K562 (cell line): ENCODE measurements around the gene PI4K2A. TPM values are rescaled to one million over a fixed set of nuclear protein-coding genes. Genes with fewer than 3 reads are reported as not detected.

Source experiments
- E2F3 ChIP-seq: fragments of 250-450 bp; sonication (Bioruptor Pico); IDR thresholded peaks from 2 replicates; pipeline ENCODE4 v1.4.0; 2020; ENCODE audit warnings: mild to moderate bottlenecking
- EGR1 ChIP-seq: fragments of 450-650 bp; conservative IDR thresholded peaks from 2 replicates; pipeline ENCODE4 v1.6.1; 2017; ENCODE audit warnings: mild to moderate bottlenecking
- GATAD2B ChIP-seq: fragments of 450-650 bp; IDR thresholded peaks from 2 replicates; pipeline ENCODE4 v1.6.1; 2017; ENCODE audit warnings: mild to moderate bottlenecking, borderline replicate concordance
- RBM22 ChIP-seq: fragments of 200-400 bp; formaldehyde crosslinking; IDR thresholded peaks from 2 replicates; pipeline ENCODE4 v1.6.1; 2018; ENCODE audit warnings: low read length, low read depth; ENCODE audit not compliant: poor library complexity, severe bottlenecking
- RBM34 ChIP-seq: fragments of 200-400 bp; formaldehyde crosslinking; IDR thresholded peaks from 2 replicates; pipeline ENCODE4 v1.6.1; 2018; ENCODE audit warnings: low read length, borderline replicate concordance; ENCODE audit not compliant: insufficient read depth
- ZNF140 ChIP-seq: fragments of 250-450 bp; sonication (Bioruptor Pico); IDR thresholded peaks from 2 replicates; pipeline ENCODE4 v1.8.0; 2021; ENCODE audit warnings: moderate library complexity, mild to moderate bottlenecking, inconsistent platforms
- polyA plus RNA-seq, 8 experiments: library from polyadenylated mRNA; depleted of rRNA in 4 of 8; stranded (reverse) in 5 of 8; unstranded in 3 of 8; fragments of >200 nt; fragmentation: Nextera tagmentation in 2 of 8; fragmentation: Illumina TruSeq in 1 of 8; extraction: Ambion mirVana in 2 of 8; extraction: Trizol in 1 of 8; gene quantifications; 2 replicates each; pipeline versions ENCODE4 v1.2.1 to v1.2.3, GENCODE V29; 2011 to 2014; ENCODE audit warnings: inconsistent platforms in 1 of 8, missing spikeins in 1 of 8
- total RNA-seq, 7 experiments: library from RNA; depleted of rRNA in 6 of 7; stranded (reverse); fragments of >200 nt in 6 of 7; fragmentation: Illumina TruSeq in 2 of 7; extraction: Trizol in 2 of 7; gene quantifications; 2 replicates each; pipeline versions ENCODE4 v1.2.1 to v1.2.3, GENCODE V29; 2011 to 2021; ENCODE audit warnings: low replicate concordance in 1 of 7
- TF ChIP-seq, protein P1 (sequence below): fragments of 200-600 bp; sonication (generic); IDR thresholded peaks from one replicate; pipeline ENCODE4 v1.6.1; 2012; ENCODE audit warnings: mild to moderate bottlenecking, low read depth, low read length, inconsistent platforms
- TF ChIP-seq, protein P2 (sequence below): sonication (generic); formaldehyde crosslinking; IDR thresholded peaks from 2 replicates; pipeline ENCODE4 v1.8.0; 2022; ENCODE audit warnings: mild to moderate bottlenecking, missing genetic modification reagents
- TF ChIP-seq, protein P3 (sequence below): fragments of 450-650 bp; IDR thresholded peaks from 2 replicates; pipeline ENCODE4 v1.6.1; 2018; ENCODE audit not compliant: partially characterized antibody

PI4K2A gene
- total and polyA plus RNA-seq, 9 of the 15 experiments (the other 6 are each of a cell fraction or from before 2014, with no cell fraction given): 4.4 to 28.4 (median 16.5) TPM

DNA sequence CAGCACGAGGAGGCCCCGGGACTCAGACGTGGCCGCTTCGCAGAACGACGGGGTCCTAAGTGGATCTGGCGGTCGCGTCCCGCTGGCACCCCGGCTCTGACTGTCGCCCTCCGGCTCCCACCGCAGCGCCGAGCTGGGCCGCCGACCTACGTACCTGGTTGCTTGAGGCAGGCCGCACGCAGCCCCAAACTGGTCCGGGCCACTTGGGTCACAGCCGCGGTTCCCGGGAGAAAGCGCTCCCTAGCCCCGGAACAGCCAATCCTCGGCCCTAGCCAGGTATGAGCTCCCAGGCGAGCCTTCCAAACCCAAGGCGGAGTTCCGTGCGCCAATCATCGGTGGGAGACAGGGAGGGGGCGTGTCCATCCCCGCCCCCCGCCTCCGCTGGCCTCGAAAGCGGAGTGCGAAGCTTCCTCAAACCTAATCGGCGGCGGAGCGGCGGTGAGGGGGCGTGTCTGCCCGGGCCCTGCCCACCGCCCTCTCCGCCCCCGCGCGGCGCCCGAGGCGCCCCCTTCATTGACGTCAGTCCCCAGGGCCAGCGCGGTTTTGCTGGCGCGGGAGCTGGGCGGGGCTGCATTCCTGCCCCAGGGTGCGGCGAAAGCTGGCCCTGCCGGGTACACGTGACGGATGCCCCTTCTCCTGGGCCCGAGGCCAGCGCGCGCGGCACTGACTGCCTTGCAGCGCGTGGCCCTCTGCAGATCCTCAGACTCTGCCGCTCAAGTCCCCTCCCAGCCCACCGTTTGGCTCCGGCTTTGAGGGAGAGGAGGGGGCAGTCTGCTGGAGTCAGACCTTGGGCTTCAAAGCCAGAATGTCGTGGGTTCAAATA is 46.7 kb downstream of the PI4K2A start, which contains the start of gene AVPI1 (continued):
- TF ChIP-seq, protein P1, sequence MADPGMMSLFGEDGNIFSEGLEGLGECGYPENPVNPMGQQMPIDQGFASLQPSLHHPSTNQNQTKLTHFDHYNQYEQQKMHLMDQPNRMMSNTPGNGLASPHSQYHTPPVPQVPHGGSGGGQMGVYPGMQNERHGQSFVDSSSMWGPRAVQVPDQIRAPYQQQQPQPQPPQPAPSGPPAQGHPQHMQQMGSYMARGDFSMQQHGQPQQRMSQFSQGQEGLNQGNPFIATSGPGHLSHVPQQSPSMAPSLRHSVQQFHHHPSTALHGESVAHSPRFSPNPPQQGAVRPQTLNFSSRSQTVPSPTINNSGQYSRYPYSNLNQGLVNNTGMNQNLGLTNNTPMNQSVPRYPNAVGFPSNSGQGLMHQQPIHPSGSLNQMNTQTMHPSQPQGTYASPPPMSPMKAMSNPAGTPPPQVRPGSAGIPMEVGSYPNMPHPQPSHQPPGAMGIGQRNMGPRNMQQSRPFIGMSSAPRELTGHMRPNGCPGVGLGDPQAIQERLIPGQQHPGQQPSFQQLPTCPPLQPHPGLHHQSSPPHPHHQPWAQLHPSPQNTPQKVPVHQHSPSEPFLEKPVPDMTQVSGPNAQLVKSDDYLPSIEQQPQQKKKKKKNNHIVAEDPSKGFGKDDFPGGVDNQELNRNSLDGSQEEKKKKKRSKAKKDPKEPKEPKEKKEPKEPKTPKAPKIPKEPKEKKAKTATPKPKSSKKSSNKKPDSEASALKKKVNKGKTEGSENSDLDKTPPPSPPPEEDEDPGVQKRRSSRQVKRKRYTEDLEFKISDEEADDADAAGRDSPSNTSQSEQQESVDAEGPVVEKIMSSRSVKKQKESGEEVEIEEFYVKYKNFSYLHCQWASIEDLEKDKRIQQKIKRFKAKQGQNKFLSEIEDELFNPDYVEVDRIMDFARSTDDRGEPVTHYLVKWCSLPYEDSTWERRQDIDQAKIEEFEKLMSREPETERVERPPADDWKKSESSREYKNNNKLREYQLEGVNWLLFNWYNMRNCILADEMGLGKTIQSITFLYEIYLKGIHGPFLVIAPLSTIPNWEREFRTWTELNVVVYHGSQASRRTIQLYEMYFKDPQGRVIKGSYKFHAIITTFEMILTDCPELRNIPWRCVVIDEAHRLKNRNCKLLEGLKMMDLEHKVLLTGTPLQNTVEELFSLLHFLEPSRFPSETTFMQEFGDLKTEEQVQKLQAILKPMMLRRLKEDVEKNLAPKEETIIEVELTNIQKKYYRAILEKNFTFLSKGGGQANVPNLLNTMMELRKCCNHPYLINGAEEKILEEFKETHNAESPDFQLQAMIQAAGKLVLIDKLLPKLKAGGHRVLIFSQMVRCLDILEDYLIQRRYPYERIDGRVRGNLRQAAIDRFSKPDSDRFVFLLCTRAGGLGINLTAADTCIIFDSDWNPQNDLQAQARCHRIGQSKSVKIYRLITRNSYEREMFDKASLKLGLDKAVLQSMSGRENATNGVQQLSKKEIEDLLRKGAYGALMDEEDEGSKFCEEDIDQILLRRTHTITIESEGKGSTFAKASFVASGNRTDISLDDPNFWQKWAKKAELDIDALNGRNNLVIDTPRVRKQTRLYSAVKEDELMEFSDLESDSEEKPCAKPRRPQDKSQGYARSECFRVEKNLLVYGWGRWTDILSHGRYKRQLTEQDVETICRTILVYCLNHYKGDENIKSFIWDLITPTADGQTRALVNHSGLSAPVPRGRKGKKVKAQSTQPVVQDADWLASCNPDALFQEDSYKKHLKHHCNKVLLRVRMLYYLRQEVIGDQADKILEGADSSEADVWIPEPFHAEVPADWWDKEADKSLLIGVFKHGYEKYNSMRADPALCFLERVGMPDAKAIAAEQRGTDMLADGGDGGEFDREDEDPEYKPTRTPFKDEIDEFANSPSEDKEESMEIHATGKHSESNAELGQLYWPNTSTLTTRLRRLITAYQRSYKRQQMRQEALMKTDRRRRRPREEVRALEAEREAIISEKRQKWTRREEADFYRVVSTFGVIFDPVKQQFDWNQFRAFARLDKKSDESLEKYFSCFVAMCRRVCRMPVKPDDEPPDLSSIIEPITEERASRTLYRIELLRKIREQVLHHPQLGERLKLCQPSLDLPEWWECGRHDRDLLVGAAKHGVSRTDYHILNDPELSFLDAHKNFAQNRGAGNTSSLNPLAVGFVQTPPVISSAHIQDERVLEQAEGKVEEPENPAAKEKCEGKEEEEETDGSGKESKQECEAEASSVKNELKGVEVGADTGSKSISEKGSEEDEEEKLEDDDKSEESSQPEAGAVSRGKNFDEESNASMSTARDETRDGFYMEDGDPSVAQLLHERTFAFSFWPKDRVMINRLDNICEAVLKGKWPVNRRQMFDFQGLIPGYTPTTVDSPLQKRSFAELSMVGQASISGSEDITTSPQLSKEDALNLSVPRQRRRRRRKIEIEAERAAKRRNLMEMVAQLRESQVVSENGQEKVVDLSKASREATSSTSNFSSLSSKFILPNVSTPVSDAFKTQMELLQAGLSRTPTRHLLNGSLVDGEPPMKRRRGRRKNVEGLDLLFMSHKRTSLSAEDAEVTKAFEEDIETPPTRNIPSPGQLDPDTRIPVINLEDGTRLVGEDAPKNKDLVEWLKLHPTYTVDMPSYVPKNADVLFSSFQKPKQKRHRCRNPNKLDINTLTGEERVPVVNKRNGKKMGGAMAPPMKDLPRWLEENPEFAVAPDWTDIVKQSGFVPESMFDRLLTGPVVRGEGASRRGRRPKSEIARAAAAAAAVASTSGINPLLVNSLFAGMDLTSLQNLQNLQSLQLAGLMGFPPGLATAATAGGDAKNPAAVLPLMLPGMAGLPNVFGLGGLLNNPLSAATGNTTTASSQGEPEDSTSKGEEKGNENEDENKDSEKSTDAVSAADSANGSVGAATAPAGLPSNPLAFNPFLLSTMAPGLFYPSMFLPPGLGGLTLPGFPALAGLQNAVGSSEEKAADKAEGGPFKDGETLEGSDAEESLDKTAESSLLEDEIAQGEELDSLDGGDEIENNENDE: no peak
- TF ChIP-seq RBM22 (no peak), ZNF140 (CRISPR knock-in tag) (no peak), GATAD2B (no peak; the same call in 1 of the 2 replicates), EGR1 (peak; percentile 100), E2F3 (peak; percentile 62; the same call in 1 of the 2 replicates), RBM34 (no peak)
- TF ChIP-seq, protein P2, sequence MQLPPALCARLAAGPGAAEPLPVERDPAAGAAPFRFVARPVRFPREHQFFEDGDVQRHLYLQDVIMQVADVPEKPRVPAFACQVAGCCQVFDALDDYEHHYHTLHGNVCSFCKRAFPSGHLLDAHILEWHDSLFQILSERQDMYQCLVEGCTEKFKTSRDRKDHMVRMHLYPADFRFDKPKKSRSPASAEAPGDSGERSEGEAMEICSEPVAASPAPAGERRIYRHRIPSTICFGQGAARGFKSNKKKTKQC (CRISPR knock-in tag): 0 out of 2 replicates have a peak, but pooled peaks have one; percentile 50
- TF ChIP-seq, protein P3, sequence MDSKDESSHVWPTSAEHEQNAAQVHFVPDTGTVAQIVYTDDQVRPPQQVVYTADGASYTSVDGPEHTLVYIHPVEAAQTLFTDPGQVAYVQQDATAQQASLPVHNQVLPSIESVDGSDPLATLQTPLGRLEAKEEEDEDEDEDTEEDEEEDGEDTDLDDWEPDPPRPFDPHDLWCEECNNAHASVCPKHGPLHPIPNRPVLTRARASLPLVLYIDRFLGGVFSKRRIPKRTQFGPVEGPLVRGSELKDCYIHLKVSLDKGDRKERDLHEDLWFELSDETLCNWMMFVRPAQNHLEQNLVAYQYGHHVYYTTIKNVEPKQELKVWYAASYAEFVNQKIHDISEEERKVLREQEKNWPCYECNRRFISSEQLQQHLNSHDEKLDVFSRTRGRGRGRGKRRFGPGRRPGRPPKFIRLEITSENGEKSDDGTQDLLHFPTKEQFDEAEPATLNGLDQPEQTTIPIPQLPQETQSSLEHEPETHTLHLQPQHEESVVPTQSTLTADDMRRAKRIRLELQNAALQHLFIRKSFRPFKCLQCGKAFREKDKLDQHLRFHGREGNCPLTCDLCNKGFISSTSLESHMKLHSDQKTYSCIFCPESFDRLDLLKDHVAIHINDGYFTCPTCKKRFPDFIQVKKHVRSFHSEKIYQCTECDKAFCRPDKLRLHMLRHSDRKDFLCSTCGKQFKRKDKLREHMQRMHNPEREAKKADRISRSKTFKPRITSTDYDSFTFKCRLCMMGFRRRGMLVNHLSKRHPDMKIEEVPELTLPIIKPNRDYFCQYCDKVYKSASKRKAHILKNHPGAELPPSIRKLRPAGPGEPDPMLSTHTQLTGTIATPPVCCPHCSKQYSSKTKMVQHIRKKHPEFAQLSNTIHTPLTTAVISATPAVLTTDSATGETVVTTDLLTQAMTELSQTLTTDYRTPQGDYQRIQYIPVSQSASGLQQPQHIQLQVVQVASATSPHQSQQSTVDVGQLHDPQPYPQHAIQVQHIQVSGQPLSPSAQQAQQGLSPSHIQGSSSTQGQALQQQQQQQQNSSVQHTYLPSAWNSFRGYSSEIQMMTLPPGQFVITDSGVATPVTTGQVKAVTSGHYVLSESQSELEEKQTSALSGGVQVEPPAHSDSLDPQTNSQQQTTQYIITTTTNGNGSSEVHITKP: no peak
